HG03135 (cell line): Measurements from ENCODE around the gene DENND10.
"Not testable (repeated sequence)": the region's sequence is repeated elsewhere in the genome, so short reads cannot be mapped to it uniquely, and the experiment has no call there.

Experiments used
- ATAC-seq: cut with Tn5 transposase; IDR thresholded peaks from one replicate; pipeline ENCODE4 v1.9.1; 2021; ENCODE audit warnings: mild to moderate bottlenecking, moderate library complexity; ENCODE audit not compliant: unreplicated experiment

Gene DENND10

GRCh38 chr10:119131512-119132240 is 27.8 kb downstream of the DENND10 start:
- peak; percentile 66 for ATAC-seq

GRCh38 chr10:119132521-119133345 is 28.8 kb downstream of the DENND10 start:
- no peak for ATAC-seq

GRCh38 chr10:119133949-119134348 is 30.0 kb downstream of the DENND10 start:
- no peak for ATAC-seq

- ATAC-seq = no peak
Observed at GRCh38 chr10:119135513-119135881, 31.6 kb downstream of the DENND10 start.

- no peak for ATAC-seq
Observed at GRCh38 chr10:119136084-119136483, 32.2 kb downstream of the DENND10 start.

- ATAC-seq = not testable (repeated sequence)
Observed at GRCh38 chr10:119137878-119138277, 34.0 kb downstream of the DENND10 start.

- no peak for ATAC-seq
Observed at GRCh38 chr10:119138346-119139306, 34.7 kb downstream of the DENND10 start.

GRCh38 chr10:119139464-119140067 is 35.7 kb downstream of the DENND10 start:
- no peak for ATAC-seq

- no peak for ATAC-seq
Observed at GRCh38 chr10:119140603-119141245, 36.8 kb downstream of the DENND10 start.

GRCh38 chr10:119143657-119144056 is 39.7 kb downstream of the DENND10 start:
- ATAC-seq = no peak

- no peak for ATAC-seq
Observed at GRCh38 chr10:119149157-119149556, 45.2 kb downstream of the DENND10 start.

GRCh38 chr10:119149729-119150128 is 45.8 kb downstream of the DENND10 start:
- ATAC-seq = no peak

- ATAC-seq = not testable (repeated sequence)
Observed at GRCh38 chr10:119151601-119152000, 47.7 kb downstream of the DENND10 start.

- no peak for ATAC-seq
Observed at GRCh38 chr10:119153041-119153440, 49.1 kb downstream of the DENND10 start.

- ATAC-seq = no peak
Observed at GRCh38 chr10:119153661-119154060, 49.7 kb downstream of the DENND10 start.

GRCh38 chr10:119159332-119159731 is 55.4 kb downstream of the DENND10 start:
- no peak for ATAC-seq

- ATAC-seq = no peak
Observed at GRCh38 chr10:119161680-119162451, 58.0 kb downstream of the DENND10 start.

- ATAC-seq = no peak
Observed at GRCh38 chr10:119162452-119163092, 58.7 kb downstream of the DENND10 start.
